Measurements from ENCODE around the gene RBM15.

- no peak for TF ChIP-seq POLR2A (IDR thresholded peaks at IDR 0.05; ENCODE audit: borderline replicate concordance, extremely low read depth, insufficient read depth, insufficient read length)
- no peak for TF ChIP-seq CTCF (IDR thresholded peaks at IDR 0.05 in 2 of 3, conservative IDR thresholded peaks at IDR 0.05 in 1 of 3; ENCODE audit: borderline replicate concordance in 1 of 3, insufficient read depth in 1 of 3, low read depth in 2 of 3, low read length in 2 of 3)
- no peak for TF ChIP-seq EZH2 (IDR thresholded peaks at IDR 0.05)
Observed at GRCh38 chr1:110370827-110371226, 31.6 kb downstream of the RBM15 start.
